ENCODE measurements around the gene B3GALT5.

Gene B3GALT5

GRCh38 chr21:39673163-39673562, 60.4 kb downstream of the B3GALT5 start:
- TF ChIP-seq CTCF (IDR thresholded peaks at IDR 0.05; ENCODE audit: low read depth, low read length), result no peak
- in situ Hi-C loops (cut with HindIII; ENCODE audit: low sequenced_read_pairs), result no loop called here
- H3K4me3 ChIP-seq (ENCODE audit: low read depth, low read length), result no peak overlapping the region
- no peak for DNase-seq (ENCODE audit: low read depth, low spot score)

- no peak for TF ChIP-seq CTCF (IDR thresholded peaks at IDR 0.05; ENCODE audit: low read depth, low read length)
- in situ Hi-C loops (cut with HindIII; ENCODE audit: low sequenced_read_pairs), result no loop called here
- DNase-seq (ENCODE audit: low read depth, low spot score), result no peak
- H3K4me3 ChIP-seq (ENCODE audit: low read depth, low read length), result no peak overlapping the region
These were observed 61.0 kb downstream of the B3GALT5 start for GRCh38 chr21:39673736-39674135.

GRCh38 chr21:39674801-39675200, 62.1 kb downstream of the B3GALT5 start:
- no peak for TF ChIP-seq CTCF (IDR thresholded peaks at IDR 0.05; ENCODE audit: low read depth, low read length)
- DNase-seq (ENCODE audit: low read depth, low spot score), result no peak
- in situ Hi-C loops (cut with HindIII; ENCODE audit: low sequenced_read_pairs), result no loop called here
- no peak overlapping the region for H3K4me3 ChIP-seq (ENCODE audit: low read depth, low read length)

- in situ Hi-C loops (cut with HindIII; ENCODE audit: low sequenced_read_pairs), result no loop called here
- H3K4me3 ChIP-seq (ENCODE audit: low read depth, low read length), result no peak overlapping the region
- DNase-seq (ENCODE audit: low read depth, low spot score), result no peak
- TF ChIP-seq CTCF (IDR thresholded peaks at IDR 0.05; ENCODE audit: low read depth, low read length), result no peak
These were observed 62.9 kb downstream of the B3GALT5 start for GRCh38 chr21:39675590-39675989.

- DNase-seq (ENCODE audit: low read depth, low spot score), result peak; percentile 61
- in situ Hi-C loops (cut with HindIII; ENCODE audit: low sequenced_read_pairs), result no loop called here
- no peak for TF ChIP-seq CTCF (IDR thresholded peaks at IDR 0.05; ENCODE audit: low read depth, low read length)
- no peak overlapping the region for H3K4me3 ChIP-seq (ENCODE audit: low read depth, low read length)
These were observed 63.4 kb downstream of the B3GALT5 start for GRCh38 chr21:39675993-39676661.

- in situ Hi-C loops (cut with HindIII; ENCODE audit: low sequenced_read_pairs), result no loop called here
- DNase-seq (ENCODE audit: low read depth, low spot score), result no peak
- TF ChIP-seq CTCF (IDR thresholded peaks at IDR 0.05; ENCODE audit: low read depth, low read length), result no peak
- no peak overlapping the region for H3K4me3 ChIP-seq (ENCODE audit: low read depth, low read length)
These were observed 67.5 kb downstream of the B3GALT5 start for GRCh38 chr21:39680216-39680615.

All from astrocyte of the spinal cord (primary cell).